GM10266 (cell line): ENCODE data around the gene STC2.

Experiments
- DNase-seq: peaks from one replicate; pipeline ENCODE4 v3.0.0; 2012; ENCODE audit errors: extremely low spot score
- TF ChIP-seq, protein P1 (sequence below): IDR thresholded peaks from 2 replicates; pipeline ENCODE4 v1.5.1; 2012; ENCODE audit warnings: mild to moderate bottlenecking, low read depth; ENCODE audit not compliant: control insufficient read depth, insufficient read depth; ENCODE audit errors: missing control alignments

STC2 gene

DNA sequence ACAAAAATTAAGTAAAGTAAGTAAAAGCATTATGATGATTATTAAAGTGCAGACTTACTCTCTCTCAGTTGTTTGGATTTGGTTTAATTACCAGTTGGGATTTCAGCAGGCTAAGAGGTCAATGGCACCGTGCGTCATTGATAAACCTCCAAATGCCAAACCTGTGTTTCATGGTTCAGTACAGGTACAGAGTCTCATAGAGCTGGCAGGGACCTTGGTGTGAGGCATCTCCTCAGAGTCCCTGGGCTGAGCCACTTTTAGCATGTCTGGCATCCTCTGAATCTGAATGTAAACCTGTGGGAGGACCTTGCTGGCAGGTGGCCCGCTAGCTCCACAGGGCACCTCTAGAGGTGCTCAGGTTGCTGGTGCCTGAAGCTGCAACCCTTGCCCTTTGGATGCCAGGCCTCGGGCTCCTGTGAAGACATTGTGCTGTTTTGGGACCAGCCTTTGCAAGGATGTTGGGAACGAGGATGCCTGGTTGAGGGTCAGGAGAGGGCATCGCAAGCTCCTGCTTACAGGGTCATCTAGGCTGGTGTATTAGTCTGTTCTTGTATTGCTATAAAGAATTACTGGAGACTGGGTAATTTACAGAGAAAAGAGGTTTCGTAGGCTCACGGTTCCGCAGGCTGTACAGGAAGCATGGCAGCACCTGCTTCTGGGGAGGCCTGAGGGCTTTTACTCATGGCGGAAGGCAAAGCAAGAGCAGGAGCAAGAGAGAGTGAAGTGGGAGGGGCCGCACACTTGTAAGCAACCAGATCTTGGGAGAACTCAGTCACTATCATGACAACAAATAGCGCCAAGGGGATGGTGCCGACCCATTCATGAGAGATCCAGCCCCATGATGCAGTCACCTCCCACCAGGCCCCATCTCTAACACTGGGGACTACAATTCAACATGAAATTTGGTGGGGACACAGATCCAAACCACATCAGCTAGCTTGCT is 14.9 kb upstream of the STC2 start:
- DNase-seq: no peak
- TF ChIP-seq, protein P1, sequence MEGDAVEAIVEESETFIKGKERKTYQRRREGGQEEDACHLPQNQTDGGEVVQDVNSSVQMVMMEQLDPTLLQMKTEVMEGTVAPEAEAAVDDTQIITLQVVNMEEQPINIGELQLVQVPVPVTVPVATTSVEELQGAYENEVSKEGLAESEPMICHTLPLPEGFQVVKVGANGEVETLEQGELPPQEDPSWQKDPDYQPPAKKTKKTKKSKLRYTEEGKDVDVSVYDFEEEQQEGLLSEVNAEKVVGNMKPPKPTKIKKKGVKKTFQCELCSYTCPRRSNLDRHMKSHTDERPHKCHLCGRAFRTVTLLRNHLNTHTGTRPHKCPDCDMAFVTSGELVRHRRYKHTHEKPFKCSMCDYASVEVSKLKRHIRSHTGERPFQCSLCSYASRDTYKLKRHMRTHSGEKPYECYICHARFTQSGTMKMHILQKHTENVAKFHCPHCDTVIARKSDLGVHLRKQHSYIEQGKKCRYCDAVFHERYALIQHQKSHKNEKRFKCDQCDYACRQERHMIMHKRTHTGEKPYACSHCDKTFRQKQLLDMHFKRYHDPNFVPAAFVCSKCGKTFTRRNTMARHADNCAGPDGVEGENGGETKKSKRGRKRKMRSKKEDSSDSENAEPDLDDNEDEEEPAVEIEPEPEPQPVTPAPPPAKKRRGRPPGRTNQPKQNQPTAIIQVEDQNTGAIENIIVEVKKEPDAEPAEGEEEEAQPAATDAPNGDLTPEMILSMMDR: no peak

DNA sequence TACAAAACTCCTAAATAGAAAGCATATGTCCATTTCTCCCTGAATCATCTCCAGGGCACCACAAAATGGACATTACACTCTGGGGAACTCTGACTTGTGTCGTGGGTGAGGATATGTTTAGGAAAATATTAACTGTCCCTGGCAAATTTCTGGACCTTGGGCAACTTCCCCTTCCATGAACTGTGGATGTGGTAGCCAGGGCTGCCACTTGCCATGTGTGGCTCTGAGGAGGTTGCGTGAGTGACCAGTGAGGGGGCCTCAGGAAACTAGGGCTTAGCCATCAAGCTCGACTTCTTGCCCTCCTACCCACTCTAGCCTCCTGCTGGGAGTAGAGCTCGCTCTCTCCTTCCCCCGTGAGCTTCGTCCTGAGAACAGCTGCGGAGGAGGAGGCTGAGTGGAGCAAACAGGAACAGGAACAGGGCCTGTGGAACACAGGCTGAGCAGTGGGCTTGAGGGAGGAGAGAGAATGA is 13.8 kb upstream of the STC2 start:
- no peak for DNase-seq
- TF ChIP-seq, protein P1: no peak

DNA sequence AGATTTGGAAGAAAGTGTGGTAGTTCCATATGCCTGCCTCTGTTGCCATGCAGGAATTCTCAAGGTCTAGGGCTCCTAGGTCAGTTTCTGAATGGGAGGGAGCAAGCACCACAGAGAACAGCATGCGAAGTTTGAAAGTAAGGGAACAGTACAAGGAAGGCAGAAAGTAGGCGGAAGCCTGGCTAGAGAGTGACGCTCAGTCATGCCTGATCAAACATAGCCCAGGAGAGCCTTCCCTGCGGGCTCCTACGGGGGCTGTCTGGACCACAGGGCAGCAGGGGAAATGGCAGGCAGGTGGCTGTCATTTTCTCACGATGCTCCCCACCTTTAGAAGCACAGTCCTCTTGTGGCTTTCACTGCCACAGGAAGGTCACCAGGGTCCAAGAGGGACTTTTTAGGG is 12.8 kb upstream of the STC2 start:
- no peak for DNase-seq
- TF ChIP-seq, protein P1: no peak

DNA sequence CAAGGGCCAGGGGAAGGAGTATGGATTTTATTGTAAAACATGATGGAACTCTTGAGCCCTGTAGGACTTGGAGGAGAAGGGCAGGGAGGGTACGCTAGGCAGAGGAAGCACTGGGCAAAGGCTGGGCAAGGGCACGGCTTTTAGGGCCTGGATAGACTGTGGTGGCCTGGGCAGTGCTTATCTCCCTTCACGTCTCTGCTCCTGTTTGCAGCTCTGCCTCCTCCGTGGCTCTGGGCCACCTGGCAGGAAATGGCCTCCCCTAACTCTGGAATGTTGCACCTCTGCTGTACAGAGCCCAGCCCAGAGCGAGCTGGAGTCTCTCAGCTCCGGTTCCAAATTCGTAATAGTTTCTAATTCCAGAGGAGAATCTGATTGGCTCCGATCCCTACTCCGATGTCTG is 12.2 kb upstream of the STC2 start:
- DNase-seq: no peak
- TF ChIP-seq, protein P1: no peak

DNA sequence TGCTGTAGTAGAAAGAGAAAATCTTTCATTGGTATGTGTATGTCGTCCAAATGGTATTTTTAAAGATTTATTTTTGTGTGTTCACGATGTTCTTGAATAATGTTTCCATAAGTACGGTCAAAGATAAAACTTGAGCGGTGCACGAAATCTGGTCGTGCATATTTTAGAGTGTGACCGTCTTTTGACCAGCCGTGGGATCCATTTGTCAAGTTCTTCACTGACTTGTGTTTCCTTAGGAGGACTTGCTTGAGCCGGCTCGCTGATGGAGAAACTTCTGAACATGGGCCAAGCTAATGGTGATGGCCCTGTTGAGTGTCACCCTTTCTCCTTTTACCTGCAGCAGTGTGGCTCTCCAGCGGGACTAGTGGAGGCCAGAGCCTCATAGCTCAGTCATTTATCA is 11.1 kb upstream of the STC2 start:
- DNase-seq: no peak
- TF ChIP-seq, protein P1: no peak

DNA sequence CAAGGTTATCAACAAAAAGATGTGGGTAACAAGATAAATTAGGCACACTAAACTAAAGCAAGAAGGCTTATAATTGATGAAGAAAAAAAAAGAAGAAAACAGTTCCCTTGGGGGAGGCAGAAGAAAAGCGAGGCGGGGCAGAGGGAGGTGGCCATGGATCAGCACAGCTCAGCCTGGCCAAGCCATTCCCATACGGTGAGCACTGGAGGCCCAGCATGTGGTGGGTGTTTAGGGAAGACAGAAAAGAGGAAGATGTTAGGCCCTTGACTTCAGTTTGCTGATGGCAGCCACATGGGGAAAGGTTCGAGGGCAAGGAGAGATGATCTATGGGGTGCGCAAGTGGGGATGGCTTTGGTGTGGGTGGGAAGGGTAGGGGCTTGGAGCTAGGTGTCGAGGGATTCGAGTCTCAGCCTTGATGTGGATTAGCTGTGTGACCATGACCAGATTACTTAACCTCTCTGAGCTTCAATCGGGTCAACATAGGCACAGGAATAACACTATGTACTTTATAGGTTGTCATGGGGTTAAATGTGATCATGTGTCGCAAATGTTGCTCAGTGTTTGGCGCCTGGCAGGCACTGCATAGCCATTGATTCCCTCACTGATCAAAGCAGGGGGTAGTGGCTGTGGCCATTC is 10.3 kb upstream of the STC2 start:
- TF ChIP-seq, protein P1: no peak
- no peak for DNase-seq

DNA sequence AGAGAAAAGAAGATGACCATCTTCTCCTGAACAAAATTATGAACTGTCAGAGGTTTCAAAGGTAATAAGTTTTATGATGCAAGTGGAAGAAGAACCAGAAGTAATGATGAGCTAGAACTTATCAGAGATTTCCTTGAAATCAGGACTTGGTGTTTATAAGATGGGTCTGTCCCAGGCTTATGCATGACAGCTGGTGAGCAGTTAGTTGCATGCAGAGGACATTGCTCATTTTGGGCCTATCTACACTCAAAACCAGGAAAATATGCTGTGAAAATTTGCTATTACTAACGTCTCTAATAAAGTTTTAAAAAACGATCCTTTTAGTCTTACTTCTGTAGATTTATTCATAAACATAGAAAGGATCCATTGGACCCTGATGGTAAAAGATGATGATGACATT is 6.6 kb upstream of the STC2 start:
- TF ChIP-seq, protein P1: no peak
- DNase-seq: no peak
